ENCODE measurements around the gene LMF1.
"Not testable (repeated sequence)": the region's sequence is repeated elsewhere in the genome, so short reads cannot be mapped to it uniquely, and the experiment has no call there.

Gene LMF1

DNA sequence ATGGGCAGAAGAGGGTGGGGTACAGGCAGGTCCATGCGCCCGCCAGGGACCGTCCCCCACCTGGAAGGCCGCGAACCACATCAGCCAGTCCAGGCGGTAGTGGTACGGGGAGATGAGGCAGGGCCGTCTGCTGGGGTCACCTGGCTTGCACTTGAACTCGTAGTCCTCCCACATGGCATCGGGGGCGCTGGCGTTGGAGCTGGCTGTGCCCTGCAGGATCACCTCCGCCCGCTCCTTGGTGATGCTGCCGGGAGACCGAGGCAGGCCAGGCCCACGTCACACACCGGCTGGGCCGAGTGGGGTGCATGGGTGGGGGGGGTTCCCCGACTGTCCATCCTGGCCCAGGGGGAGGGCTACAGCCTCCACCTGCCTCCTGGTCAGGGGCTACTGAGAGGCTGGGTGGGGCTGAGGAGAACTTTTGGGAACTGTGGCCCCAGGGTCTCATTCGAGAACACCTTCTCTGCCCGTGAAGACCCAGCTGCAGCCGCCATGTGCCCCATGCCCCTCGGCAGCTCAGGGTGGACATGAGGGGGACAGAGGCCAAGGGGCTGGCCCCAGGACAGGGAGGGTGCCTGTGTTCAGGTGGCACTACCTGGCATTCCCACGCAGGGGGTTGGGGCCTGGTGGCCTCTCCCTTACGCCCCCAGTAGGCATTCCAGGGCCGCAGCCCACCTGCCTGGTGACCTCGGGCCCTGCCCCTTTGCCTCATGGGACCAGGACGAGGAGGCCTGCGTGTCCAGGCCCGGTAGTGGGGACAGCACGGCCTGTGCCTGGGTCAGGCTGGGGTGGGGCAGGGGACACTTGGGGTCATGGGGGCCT lies 100.8 kb downstream of the LMF1 start:
- no peak for DNase-seq (ENCODE audit: low read depth in 2 of 2)

DNA sequence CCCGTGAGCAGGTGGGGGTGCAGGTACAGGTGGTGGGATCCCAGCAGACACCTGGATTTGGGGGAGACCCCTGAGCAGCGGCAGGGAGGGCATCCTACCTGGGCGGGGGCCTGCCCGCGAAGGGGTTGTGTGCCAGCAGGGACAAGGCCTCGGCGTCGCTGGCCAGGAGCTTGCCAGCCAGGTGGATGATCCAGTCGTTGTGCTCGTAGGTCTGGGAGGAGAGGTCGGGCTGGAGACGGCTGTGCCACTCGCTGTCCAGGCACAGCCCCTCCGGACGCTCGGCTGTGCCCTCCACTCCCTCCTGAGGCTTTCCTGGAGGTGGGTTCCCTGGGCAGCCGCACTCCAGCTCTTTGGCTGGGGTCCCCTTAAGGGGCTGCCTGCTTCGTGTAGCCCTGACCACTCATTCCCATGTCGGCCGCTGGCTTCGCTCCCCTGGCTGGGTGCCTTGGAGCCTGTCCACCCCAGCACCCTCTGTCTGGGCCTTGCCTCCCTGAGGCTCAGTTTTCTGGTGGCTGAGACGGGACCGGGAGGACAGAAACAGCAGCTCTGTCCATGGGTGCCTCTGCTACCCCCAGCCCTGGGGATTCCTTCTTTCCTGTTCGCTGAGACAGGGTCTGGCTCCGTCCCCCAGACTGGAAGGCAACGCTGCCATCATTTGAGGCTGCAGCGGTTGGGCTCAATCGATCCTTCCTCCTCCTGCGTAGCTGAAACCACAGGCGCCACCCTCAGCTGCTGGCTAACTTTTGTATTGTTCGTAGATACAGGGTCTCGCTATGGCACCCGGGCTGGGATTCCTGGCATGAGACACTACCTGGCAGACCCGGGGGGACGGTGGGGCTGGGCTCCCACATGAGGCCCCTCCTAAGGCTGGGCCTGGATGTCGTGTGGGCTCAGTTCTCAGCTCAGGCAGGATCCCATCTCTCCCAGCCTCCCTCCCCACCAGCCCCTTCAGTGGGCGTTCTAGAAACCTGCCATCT lies 101.7 kb downstream of the LMF1 start:
- no peak for DNase-seq (ENCODE audit: low read depth in 2 of 2)

DNA sequence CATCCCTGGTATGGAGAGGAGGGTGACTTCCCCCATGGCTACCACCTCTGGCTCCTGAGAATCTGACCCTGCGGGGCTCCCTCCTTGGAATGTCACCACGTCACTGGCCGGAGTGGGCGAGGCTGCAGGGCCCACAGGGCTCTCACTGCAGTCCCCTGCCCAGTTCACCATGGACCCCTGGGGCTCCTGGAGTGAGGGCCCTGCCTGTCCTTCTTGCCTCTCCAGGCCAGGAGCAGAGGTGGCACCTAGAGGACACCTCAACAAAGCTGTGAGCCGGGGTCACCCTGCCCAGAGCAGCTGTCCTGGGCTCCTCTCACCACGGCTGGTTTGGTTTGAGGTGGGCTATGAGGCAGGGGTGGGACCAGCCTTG lies 102.4 kb downstream of the LMF1 start:
- no peak for DNase-seq (ENCODE audit: low read depth in 2 of 2)

DNA sequence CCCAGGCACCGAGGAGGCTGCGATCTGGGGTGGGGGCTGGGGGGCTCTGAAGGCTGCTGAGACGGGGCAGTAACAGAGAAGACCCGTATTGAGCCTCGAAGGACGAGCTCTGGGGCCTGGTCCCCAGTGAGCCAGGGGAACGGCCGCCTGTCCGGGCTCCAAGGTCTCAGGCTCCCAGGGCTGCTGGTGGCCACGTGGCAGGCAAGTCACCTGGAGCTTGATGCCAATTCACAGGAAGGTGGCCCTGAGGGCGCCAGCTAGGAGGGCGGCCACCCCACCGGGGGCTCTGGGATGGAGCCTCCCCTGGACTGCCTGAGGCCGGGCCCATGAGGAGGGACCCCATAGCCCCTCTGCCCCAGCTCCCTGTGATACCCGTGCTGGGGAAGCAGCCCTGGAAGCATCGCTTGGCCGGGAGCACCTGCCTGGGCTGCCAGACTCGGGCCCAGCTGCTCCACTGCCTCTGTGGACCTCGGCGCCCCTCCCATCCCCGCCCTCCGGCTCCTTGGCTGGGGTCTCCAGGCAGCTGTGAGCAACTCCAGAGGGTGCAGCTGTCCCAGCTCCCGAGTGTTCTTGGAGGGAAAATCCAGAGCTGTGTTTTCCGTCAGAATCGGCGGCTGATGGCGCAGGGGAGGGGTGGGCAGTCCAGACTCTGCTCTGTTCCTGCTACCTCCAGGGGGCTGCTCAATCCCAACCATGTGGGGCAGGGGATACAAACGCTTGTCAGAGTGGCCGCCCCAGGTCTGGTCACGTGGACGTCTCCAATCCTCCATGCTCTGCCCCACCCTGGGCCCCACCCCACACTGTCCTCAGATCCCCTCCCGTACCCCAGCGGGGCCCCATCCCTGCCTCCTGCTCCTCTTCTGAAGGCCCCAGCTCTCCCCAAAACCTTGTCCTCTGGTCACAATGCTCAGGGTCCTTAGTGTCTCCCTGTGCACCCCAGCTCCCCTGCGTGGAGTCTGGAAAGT lies 103.1 kb downstream of the LMF1 start:
- DNase-seq (ENCODE audit: low read depth in 2 of 2): no peak

DNA sequence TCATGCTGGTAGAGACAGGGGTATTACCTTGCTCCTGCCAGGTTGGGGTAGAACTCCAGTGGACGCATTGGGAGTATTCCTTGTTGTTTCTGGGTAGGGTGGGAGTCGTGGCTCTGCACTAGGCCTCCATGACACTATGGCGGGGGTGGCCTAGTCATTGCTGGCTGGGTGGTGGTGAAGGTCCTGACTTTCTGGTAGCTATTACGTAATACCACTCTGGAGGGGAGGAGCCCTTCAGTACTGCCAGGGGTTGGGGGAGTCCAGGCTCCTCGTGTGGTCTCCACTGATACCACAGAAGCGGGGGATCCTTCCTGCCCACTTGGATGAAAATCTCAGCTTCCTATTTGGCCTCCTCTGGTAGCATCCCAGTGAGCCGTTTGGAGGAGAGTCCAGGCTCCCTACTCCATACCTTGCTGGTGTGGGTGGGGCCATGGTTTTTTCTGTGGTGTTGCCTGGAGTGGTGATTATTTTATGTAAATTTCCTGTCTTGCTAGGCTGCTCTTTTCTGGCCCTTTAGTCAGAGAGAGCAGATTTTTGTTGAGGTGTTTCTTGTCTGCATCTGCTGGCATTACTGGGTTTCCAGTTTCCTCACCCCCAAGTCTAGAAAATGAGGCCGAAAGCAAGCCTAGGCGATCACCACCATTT lies 104.4 kb downstream of the LMF1 start:
- DNase-seq (ENCODE audit: low read depth in 2 of 2): no peak

DNA sequence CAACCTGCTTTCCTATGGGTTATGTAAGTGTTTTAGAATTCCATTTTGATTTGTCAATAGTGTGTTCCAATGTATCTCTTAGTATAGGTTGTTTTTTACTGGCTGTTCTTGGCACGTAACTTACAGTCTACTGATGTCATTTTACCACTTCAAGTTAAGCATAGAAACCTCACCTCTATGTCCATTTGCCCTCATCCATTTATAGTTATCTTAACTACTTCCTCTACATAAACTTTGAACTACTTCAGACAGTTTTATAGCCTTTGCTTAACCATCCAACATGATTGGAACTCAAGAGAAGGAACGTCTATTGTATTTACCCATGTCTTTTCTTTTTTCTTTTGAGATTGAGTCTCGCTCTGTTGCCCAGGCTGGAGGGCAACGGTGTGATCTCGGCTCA lies 105.8 kb downstream of the LMF1 start:
- no peak for DNase-seq (ENCODE audit: low read depth in 2 of 2)

DNA sequence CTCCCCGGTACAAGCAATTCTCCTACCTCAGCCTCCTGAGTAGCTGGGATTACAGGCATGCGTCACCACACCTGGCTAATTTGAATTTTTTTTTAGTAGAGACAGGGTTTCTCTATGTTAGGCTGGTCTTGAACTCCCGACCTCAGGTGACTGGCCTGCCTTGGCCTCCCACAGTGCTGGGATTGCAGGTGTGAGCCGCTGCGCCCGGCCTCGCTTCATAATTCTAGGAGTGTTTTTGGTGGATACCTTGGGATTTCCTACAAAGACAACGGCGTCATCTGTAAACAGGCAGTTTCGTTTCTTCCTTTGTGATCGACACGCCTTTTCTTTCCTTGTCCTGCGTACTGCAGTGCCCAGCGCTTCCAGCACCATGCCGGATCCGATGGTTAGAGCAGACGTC lies 109.3 kb downstream of the LMF1 start:
- DNase-seq (ENCODE audit: low read depth in 2 of 2): no peak

DNA sequence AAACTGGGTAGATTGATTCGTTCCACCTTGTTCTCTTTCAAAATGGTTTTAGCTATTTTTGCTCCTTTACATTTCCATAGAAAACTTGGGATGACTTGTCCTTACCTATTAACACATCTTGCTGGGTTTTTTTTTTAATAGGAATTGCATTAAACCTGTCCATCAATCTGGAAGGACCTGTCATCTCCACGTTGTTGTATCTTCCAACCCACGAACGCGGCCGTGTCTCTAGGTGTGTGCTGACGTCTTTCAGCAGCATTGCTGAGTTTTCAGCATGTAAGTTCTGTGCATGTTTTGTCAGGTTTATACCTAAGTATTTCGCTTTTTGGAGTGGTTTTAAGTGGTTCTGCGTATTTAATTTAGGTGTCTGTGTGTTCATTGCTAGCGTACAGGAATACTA lies 109.9 kb downstream of the LMF1 start:
- no peak for DNase-seq (ENCODE audit: low read depth in 2 of 2)

DNA sequence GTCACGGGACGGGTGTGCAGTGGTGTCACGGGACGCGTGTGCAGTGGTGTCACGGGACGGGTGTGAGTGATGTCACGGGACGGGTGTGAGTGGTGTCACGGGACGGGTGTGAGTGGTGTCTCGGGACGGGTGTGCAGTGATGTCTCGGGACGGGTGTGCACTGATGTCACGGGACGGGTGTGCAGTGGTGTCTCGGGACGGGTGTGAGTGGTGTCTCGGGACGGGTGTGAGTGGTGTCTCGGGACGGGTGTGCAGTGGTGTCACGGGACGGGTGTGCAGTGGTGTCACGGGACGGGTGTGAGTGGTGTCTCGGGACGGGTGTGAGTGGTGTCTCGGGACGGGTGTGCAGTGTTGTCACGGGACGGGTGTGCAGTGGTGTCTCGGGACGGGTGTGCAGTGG lies 111.8 kb downstream of the LMF1 start:
- not testable (repeated sequence) for DNase-seq (ENCODE audit: low read depth in 2 of 2)

DNA sequence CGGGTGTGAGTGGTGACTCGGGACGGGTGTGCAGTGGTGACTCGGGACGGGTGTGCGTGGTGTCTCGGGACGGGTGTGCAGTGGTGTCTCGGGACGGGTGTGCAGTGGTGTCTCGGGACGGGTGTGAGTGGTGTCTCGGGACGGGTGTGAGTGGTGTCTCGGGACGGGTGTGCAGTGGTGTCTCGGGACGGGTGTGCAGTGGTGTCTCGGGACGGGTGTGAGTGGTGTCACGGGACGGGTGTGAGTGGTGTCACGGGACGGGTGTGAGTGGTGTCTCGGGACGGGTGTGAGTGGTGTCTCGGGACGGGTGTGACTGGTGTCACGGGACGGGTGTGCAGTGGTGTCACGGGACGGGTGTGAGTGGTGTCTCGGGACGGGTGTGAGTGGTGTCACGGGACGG lies 112.3 kb downstream of the LMF1 start:
- not testable (repeated sequence) for DNase-seq (ENCODE audit: low read depth in 2 of 2)

DNA sequence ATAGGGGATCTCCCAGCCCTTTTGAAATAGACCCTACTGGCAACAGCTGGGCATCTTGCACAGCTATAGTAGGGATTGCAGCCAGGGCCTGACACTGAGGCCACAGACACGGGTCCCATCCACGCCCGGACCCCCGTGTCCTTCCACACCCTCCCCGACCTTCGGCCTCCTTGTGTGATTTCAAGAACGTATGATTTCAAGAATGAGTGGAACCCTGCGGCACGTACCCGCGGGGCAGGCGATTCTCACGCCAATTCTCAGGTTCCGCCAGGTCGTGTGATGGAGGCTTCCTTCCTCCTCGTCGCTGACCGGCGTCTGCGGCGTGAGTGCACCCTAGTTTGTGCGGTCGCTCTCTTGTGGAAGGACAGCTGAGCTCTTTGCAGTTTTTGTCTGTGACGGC lies 114.0 kb downstream of the LMF1 start:
- DNase-seq (ENCODE audit: low read depth in 2 of 2): no peak

DNA sequence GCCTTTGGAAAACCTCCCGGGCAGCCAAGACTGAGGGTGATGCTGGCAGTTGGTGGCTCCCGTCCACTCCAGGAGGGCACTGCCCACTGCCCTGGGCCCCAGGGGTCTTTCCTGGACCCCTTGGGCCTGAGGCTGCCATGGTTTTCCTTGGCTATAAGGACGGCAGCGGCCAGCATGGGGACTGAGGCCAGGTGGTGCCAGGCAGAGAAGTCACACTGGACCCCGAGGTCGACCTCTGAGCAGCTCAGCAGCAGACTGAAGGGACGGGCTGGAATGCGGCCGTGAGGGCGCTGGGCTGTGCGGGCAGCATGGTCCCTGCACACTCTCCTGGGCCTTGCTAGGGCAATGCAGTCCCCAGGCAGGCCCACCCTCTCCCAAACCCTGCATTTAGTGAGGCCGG lies 114.7 kb downstream of the LMF1 start:
- DNase-seq (ENCODE audit: low read depth in 2 of 2): no peak

DNA sequence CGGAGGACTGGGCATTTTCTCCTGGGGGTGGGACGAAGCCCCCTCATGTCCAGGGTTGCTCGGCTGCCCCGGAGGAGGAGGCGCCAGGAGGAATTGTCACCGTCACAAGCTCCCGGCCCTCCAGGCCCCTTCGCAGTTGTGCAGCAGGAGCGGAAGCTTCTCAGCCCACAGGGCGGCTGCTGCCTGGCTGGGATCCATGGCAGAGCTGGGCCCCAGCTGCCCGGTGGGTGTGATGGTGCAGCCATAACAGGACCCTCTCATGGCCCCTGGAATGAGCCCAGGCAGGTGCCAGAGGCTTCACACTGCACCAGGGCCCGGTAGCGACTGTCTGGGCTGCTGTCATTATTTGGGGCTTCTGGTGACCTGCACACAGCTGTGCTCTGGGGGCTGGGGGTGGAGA lies 115.3 kb downstream of the LMF1 start:
- DNase-seq (ENCODE audit: low read depth in 2 of 2): no peak

DNA sequence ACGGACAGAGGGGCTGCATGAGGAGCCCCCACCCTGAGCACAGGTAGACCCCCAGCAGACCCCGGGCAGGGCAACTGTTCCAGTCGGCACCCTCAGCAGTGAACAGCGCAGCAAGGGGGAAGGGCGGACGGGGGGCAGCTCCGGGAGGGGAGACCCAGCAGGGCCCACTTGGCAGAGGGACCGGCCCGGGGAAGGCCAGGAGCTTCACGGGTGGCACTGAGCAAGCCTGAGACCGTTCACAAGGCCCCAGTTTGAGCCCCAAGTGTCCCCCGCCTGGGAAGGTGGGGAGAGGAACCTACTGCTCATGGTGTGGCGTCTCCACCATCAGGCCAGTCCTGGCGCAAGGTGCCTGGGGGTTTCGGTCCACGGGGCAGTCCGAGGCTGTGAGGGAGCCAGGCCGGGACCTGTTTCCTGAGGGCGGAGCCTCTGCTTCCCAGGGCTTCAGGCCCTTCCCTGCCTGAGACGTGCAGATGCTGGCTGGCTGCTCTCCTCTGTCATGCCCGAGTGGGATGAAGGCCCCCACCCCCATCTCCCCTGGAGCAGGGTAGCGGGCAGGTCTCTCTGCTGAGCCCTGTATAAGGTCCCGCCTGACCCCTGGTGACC lies 115.9 kb downstream of the LMF1 start:
- DNase-seq (ENCODE audit: low read depth in 2 of 2): no peak

DNA sequence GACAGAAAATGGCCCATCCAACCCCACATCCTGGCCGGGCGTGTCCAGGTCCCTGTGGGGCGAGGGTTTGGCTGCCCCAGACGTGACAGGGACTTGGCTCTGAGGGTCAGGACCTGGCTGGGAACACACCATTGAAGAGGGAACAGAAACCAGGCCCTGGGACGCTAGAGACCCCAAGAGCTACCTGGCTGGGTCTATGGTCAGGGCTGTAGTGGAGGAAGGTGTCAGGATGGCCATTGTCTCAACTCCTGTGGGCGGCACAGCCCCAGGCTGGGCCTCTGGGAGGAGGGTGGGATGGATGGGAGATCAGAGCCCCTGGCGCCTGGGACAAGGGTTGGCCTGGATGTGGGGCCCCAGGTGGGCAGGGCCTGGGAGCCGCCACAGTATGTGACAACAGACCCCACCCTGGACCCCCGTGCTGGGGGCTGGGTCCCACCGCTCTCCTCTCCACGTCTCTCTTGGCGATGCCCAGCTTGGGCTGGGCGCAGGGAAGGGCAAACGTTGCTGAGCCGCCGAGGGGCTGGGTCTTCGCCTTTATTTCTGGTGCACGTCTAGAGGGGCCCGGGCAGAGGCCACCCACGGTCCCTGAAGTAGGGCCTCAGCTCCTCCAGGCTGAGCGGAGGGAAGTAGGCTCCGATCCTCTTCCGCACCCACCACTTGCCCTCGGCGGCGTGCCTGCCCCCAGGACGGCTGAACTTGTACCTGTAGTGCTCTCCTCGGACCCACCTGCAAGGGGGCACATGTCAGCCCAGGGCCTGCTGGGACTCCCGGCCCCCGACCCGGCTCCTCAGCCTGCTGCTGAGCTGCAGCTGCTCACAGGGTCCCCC lies 116.6 kb downstream of the LMF1 start:
- no peak for DNase-seq (ENCODE audit: low read depth in 2 of 2)

DNA sequence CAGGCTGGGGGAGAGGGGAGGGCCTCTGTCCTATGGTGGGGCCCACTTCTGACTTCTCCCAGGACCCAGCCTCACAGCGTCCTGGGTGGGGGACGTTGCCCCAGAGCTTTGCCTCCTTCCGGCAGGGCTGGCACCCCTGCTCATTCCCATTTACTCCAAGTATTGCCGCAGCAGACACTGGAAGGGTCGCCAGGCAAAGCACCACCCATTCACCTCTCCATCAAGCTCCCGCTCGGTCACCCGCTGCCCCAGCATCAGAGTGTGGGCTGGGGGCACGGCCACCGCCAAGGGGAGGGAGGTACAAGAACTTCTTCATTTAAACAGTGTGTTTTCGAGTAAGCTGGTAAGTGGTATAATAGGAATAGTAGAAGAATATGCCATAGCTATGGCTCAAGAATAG lies 117.5 kb downstream of the LMF1 start:
- no peak for DNase-seq (ENCODE audit: low read depth in 2 of 2)

DNA sequence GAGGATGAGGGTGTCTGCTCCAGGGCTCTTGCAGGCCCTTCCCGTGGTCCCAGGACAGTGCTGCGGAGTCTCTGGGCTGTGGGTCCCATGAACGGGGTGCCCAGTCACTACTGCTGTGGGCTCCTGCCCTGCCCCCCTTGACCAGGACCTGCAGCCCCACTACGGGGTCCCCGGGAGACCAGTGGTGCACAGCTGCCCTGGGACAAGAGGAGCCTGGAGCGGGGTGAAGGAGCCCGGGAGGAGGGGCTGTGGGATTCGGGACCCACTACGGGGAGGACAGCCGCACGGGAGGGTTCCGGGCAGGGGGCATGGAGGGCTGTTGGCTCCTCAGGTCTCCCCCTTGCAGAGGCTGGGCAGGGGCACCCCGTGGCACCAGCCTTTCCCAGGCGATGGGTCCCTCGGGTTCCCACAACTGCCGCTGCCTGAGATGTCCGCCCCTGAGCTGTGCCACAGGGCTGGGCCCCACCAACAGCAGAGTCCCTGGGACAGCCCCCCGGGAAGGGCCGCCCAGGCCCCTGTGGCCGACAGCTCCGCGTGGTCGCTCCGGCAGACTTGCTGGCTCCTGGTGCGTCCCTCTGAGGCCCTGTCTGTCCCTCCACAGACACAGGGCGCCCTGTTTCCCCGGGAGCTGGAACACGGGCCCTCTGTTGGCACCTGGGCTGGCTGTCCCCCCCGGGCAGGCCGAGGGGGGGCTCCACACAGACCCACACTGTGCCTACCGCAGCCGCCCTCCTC lies 118.2 kb downstream of the LMF1 start:
- no peak for DNase-seq (ENCODE audit: low read depth in 2 of 2)

DNA sequence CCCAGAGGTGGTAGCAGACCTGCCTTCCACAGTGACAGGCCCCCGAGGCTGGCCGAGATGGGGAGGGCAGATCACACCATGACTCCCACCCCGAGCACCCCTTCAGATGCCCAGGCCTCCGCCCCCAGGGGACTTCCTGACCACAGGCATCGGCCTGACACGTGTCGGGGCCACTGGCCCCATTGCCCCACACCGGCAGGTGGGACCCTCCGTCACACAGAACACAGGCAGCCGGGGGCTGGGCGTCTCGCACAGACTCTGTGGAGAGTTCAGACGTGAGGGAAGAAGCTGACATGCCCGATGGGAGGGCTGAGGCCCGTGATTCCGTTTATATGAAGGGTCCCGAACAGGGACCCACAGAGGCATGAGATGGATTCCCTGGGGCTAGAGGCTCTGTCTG lies 118.9 kb downstream of the LMF1 start:
- no peak for DNase-seq (ENCODE audit: low read depth in 2 of 2)

DNA sequence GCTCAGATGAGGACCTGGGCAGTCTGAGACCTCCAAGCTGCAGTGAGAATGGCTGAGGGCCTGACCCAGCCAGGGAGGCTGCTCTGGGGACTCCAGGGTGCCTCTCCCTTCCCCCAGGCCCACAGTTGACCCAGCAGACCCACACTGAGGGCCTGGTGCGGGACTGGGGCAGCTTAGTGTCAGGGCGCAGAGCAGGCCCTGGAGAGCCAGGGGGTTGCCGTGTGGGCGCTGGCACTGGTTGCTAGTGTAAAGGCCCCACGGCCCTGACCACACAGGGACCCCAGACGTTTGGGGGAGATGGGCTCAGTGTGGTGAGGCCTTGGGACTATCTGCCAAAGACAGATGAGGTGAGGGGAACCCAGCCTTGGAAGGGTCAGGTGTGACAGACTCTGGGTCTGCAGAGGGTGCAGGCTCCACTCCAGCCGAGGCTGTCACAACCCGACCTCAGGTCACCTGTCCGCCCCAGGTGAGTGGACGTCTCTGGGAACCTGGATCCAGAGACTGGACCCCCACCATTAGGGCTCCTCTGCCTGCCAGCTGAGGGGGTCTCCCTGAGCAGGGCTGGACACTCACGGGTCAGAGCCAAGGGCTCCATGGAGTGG lies 119.5 kb downstream of the LMF1 start:
- no peak for DNase-seq (ENCODE audit: low read depth in 2 of 2)
